Heart left ventricle (tissue), 16 donors: ENCODE results near the gene NEUROD2. TPM values are rescaled to one million over a fixed set of nuclear protein-coding genes. Genes with fewer than 3 reads are reported as not detected.

Experiments used
- ATAC-seq, 4 donors: fragments of 200-7000 bp; cut with Tn5 transposase; one replicate each; pipeline ENCODE4 v1.9.1; 2020 to 2022; ENCODE audit warnings: moderate library complexity in 4 of 4, mild to moderate bottlenecking in 3 of 4, moderate number of reproducible peaks in 1 of 4
- DNase-seq, 5 donors: peaks; one replicate each; pipeline ENCODE4 v3.0.0-alpha.2; 2020
- H3K27ac ChIP-seq, 12 donors: fragments of 200-600 bp; sonication (generic) in 4 of 12; one replicate each; pipeline versions ENCODE4 v1.5.0 to v1.8.0; 2016 to 2022; ENCODE audit warnings: mild to moderate bottlenecking in 2 of 12
- H3K27me3 ChIP-seq, 9 donors: fragments of 200-600 bp; sonication (generic) in 2 of 9; one replicate each; pipeline versions ENCODE4 v1.5.1 to v1.8.0; 2016 to 2022; ENCODE audit warnings: mild to moderate bottlenecking in 3 of 9
- H3K36me3 ChIP-seq, 9 donors: fragments of 200-600 bp; sonication (generic) in 2 of 9; one replicate each; pipeline versions ENCODE4 v1.5.0 to v1.8.0; 2018 to 2022; ENCODE audit warnings: mild to moderate bottlenecking in 2 of 9
- H3K4me1 ChIP-seq, 12 donors: fragments of 200-600 bp; sonication (generic) in 4 of 12; one replicate each; pipeline versions ENCODE4 v1.5.0 to v1.8.0; 2016 to 2022; ENCODE audit warnings: mild to moderate bottlenecking in 3 of 12
- H3K4me3 ChIP-seq, 12 donors: fragments of 200-600 bp; sonication (generic) in 4 of 12; one replicate each; pipeline versions ENCODE4 v1.5.0 to v1.8.0; 2017 to 2022; ENCODE audit warnings: mild to moderate bottlenecking in 9 of 12, moderate library complexity in 4 of 12
- H3K9me3 ChIP-seq, 12 donors: fragments of 200-600 bp; sonication (generic) in 4 of 12; one replicate each; pipeline versions ENCODE4 v1.5.0 to v1.8.0; 2016 to 2022; ENCODE audit warnings: mild to moderate bottlenecking in 1 of 12
- CTCF ChIP-seq, 12 donors: fragments of 200-600 bp; sonication (generic) in 4 of 12; IDR thresholded peaks; one replicate each; pipeline versions ENCODE4 v1.5.0 to v1.8.0; 2018 to 2022; ENCODE audit warnings: antibody characterized with exemption in 12 of 12, mild to moderate bottlenecking in 5 of 12
- POLR2A ChIP-seq, 2 donors: fragments of 450-650 bp; IDR thresholded peaks; one replicate each; pipeline ENCODE4 v1.6.1; 2017; ENCODE audit warnings: antibody characterized with exemption in 2 of 2, mild to moderate bottlenecking in 2 of 2, moderate library complexity in 2 of 2
- WGBS, 4 donors: extraction: QIAGEN DNeasy Blood & Tissue Kit in 2 of 4; methylation state at CpG; one replicate each; pipeline versions ENCODE4 v1.1.5 to v1.1.7; 2013 to 2018; 5-methylcytosine and 5-hydroxymethylcytosine counted together
- intact Hi-C, 10 donors: fragments of 100-400 bp; cut with DNase I; formaldehyde crosslinking; loops; one replicate each; pipeline versions ENCODE4 v1.11.1 to v1.14.2; 2022
- polyA plus RNA-seq, 2 donors: library from polyadenylated mRNA; stranded (reverse); fragments of 200-250 nt; gene quantifications; one replicate each; pipeline ENCODE4 v1.2.3, GENCODE V29; 2013
- total RNA-seq, 9 donors: library from RNA; depleted of rRNA in 2 of 9; stranded (reverse); fragments of >200 nt in 2 of 9; fragmentation: NEBNext Ultra II Directional in 3 of 9; extraction: Animal tissue kit (Norgen Biotek cat#: 25700) in 3 of 9; gene quantifications; one replicate each; pipeline versions ENCODE4 v1.1.0 to v1.2.4, GENCODE V29; 2016 to 2023
- donor health status: ischemic (EF 13 %, LVEDD 7.1; RV severe dilation, severe dysfunction).
- donor health status: healthy with polysubstance abuse.
- donor health status: DM: no; HTN: yes; CAD: no.
- donor health status: DM: no; HTN: no; CAD: no.
- donor health status: ischemic (EF 25% LVEDD 6.9; RV normal size, moderate dysfunction).
- donor health status: ischemic (EF 25% LVEDD 5.7; RV mildly dilated, moderate dysfunction).
- donor health status: healthy.
- donor health status: DM: yes; HTN: yes; CAD: no.
- donor health status: ischemic (EF 35%, LVEDD 5.7; RV mildly dilated, moderate dysfunction).
- donor health status: nonischemic (EF 11% LVEDD 7.7; RV severe dilation, severe dysfunction).
- donor health status: DM: yes; HTN: yes; CAD: no.
- donor health status: PGD.
- donor health status: ischemic (EF 29% LVEDD 5.4; RV normal size, mild dysfunction).
- donor health status: nonischemic (EF 23%, LVEDD 6.1; RV moderate dilation, normal function).

Gene NEUROD2
- total and polyA plus RNA-seq, 11 donors, result not detected

- no peak for TF ChIP-seq CTCF (IDR thresholded peaks at IDR 0.05)
- TF ChIP-seq POLR2A (IDR thresholded peaks at IDR 0.05), result no peak
- no peak overlapping the region for H3K27ac ChIP-seq
- 39 to 75% (median 72%) methylated on average over 5 to 22 of the region's 22 CpGs for WGBS, 4 donors
- DNase-seq (peak in 1 of 5 donors; percentile 8), ATAC-seq (no peak)
- intact Hi-C loops, result no loop called here
- H3K4me1 ChIP-seq, result peaks cover 0 to 13% (median 3%) of the 10 kb centered on the region in 12 donors
- H3K27me3 ChIP-seq, result peaks cover 15 to 70% (median 26%) of the 10 kb centered on the region in 9 donors
- no peaks in the 10 kb centered on the region for H3K36me3 ChIP-seq
- H3K4me3 ChIP-seq, result no peak overlapping the region
- H3K9me3 ChIP-seq, result no peaks in the 10 kb centered on the region
Observed at GRCh38 chr17:39612291-39612894, 4.7 kb upstream of the NEUROD2 start.

GRCh38 chr17:39611401-39612112 is 3.8 kb upstream of the NEUROD2 start:
- Histone ChIP-seq H3K36me3 (no peaks in the 10 kb centered on the region), H3K27ac (no peak overlapping the region), H3K4me3 (no peak overlapping the region), H3K4me1 (peaks cover 0 to 18% (median 7%) of the 10 kb centered on the region in 12 donors), H3K27me3 (peaks cover 16 to 79% (median 34%) of the 10 kb centered on the region in 9 donors), H3K9me3 (no peaks in the 10 kb centered on the region)
- no peak for ATAC-seq
- intact Hi-C loops, result no loop called here
- 86 to 90% (median 87%) methylated on average over 9 of the region's 9 CpGs for WGBS, 4 donors
- peak in 1 of 5 donors; percentile 1 for DNase-seq
- TF ChIP-seq CTCF (IDR thresholded peaks at IDR 0.05) (no peak), POLR2A (IDR thresholded peaks at IDR 0.05) (no peak)

- DNase-seq (no peak), ATAC-seq (no peak)
- no peaks in the 10 kb centered on the region for H3K36me3 ChIP-seq
- no peak overlapping the region for H3K27ac ChIP-seq
- H3K9me3 ChIP-seq, result no peaks in the 10 kb centered on the region
- no peak overlapping the region for H3K4me3 ChIP-seq
- TF ChIP-seq POLR2A (IDR thresholded peaks at IDR 0.05) (no peak), CTCF (IDR thresholded peaks at IDR 0.05) (no peak)
- intact Hi-C loops, result no loop called here
- H3K27me3 ChIP-seq, result peaks cover 34 to 83% (median 53%) of the 10 kb centered on the region in 9 donors
- H3K4me1 ChIP-seq, result peaks cover 4 to 37% (median 25%) of the 10 kb centered on the region in 12 donors
- 73 to 97% (median 88%) methylated on average over 4 of the region's 4 CpGs for WGBS, 4 donors
Observed at GRCh38 chr17:39609416-39610025, 1.8 kb upstream of the NEUROD2 start.
